SU-DHL-6 (cell line): Measurements from ENCODE around the gene ZNF202.

Experiments used
- H2AFZ ChIP-seq: fragments of 200-600 bp; sonication (generic); 2 replicates; pipeline ENCODE4 v1.6.1; 2014; ENCODE audit warnings: low read depth, mild to moderate bottlenecking, moderate library complexity, mixed read lengths, antibody characterized with exemption, low read length; ENCODE audit not compliant: severe bottlenecking
- H3F3A ChIP-seq: fragments of 200-600 bp; shearing (Covaris generic); 2 replicates; pipeline ENCODE4 v1.6.0; 2016; ENCODE audit warnings: antibody characterized with exemption, mild to moderate bottlenecking; ENCODE audit not compliant: insufficient read depth
- H3K27ac ChIP-seq: fragments of 200-600 bp; sonication (generic); 2 replicates; pipeline ENCODE4 v1.5.1; 2016; ENCODE audit warnings: low read depth, mild to moderate bottlenecking, low read length, moderate library complexity, mixed read lengths
- H3K27me3 ChIP-seq: fragments of 200-600 bp; sonication (generic), shearing (Covaris generic); 2 replicates; pipeline ENCODE4 v1.6.0; 2014; ENCODE audit warnings: mild to moderate bottlenecking, low read length
- H3K36me3 ChIP-seq: fragments of 200-600 bp; sonication (generic); 2 replicates; pipeline ENCODE4 v1.6.1; 2014; ENCODE audit warnings: mild to moderate bottlenecking, low read length, mixed read lengths
- H3K4me2 ChIP-seq: fragments of 300-600, 200-600 bp; shearing (Covaris generic), sonication (generic); 2 replicates; pipeline ENCODE4 v1.6.0; 2014; ENCODE audit warnings: low read length, low read depth, mild to moderate bottlenecking; ENCODE audit not compliant: poor library complexity, severe bottlenecking
- H3K4me3 ChIP-seq: fragments of 200-600 bp; sonication (generic); 2 replicates; pipeline ENCODE4 v1.5.1; 2014; ENCODE audit warnings: antibody characterized with exemption, low read length, mild to moderate bottlenecking, mixed read lengths; ENCODE audit not compliant: insufficient read depth, poor library complexity, severe bottlenecking
- H3K79me2 ChIP-seq: fragments of 200-600 bp; sonication (generic); 2 replicates; pipeline ENCODE4 v1.6.1; 2014; ENCODE audit warnings: mild to moderate bottlenecking, low read length, moderate library complexity; ENCODE audit not compliant: insufficient read depth
- H3K9ac ChIP-seq: fragments of 200-600 bp; sonication (generic); 2 replicates; pipeline ENCODE4 v1.7.0; 2014; ENCODE audit warnings: mild to moderate bottlenecking, low read length
- H3K9me2 ChIP-seq: fragments of 200-600 bp; sonication (generic); replicated peaks from 2 replicates; pipeline ENCODE4 v1.6.1; 2014; ENCODE audit warnings: low read length; ENCODE audit not compliant: insufficient read depth
- H3K9me3 ChIP-seq: fragments of 200-600 bp; sonication (generic); 2 replicates; pipeline ENCODE4 v1.6.1; 2014; ENCODE audit warnings: low read length, mixed read lengths; ENCODE audit not compliant: insufficient read depth
- H4K20me1 ChIP-seq: fragments of 200-600 bp; sonication (generic); 2 replicates; pipeline ENCODE4 v1.6.1; 2014; ENCODE audit warnings: low read depth, mild to moderate bottlenecking, antibody characterized with exemption, low read length, moderate library complexity, mixed read lengths
- EZH2phosphoT487 ChIP-seq: fragments of 200-600 bp; sonication (generic), shearing (Covaris generic); conservative IDR thresholded peaks from 2 replicates; pipeline ENCODE4 v1.6.1; 2018; ENCODE audit warnings: mild to moderate bottlenecking, antibody characterized with exemption, low read length, moderate library complexity, mixed read lengths
- TF ChIP-seq, protein P1 (sequence below): fragments of 200-600 bp; sonication (generic); IDR thresholded peaks from one replicate; pipeline ENCODE4 v1.5.1; 2017; ENCODE audit warnings: antibody characterized with exemption, mild to moderate bottlenecking, low read length, moderate library complexity; ENCODE audit not compliant: insufficient read depth, poor library complexity, severe bottlenecking

The ZNF202 gene

DNA sequence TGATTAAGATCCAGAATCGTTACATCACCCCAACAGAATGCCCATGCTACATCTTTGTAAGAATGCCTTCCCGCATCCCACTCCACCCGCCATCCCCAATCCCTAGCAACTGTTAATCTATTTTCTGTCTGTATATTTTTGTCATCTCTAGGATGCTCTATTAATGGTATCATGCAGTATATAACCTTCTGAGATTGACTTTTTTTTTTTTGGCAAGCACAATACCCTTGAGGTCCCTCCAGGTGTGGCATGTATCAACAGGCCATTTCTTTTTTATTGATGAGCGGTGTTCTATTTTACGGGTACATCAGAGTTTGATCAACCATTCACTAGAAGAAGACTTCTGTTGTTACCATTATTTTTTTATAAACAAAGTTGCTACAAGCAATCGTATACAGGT is 56.9 kb downstream of the ZNF202 start:
- H2AFZ ChIP-seq: no peak overlapping the region
- H3K9ac ChIP-seq: no peak overlapping the region
- no peak for TF ChIP-seq EZH2phosphoT487
- TF ChIP-seq, protein P1, sequence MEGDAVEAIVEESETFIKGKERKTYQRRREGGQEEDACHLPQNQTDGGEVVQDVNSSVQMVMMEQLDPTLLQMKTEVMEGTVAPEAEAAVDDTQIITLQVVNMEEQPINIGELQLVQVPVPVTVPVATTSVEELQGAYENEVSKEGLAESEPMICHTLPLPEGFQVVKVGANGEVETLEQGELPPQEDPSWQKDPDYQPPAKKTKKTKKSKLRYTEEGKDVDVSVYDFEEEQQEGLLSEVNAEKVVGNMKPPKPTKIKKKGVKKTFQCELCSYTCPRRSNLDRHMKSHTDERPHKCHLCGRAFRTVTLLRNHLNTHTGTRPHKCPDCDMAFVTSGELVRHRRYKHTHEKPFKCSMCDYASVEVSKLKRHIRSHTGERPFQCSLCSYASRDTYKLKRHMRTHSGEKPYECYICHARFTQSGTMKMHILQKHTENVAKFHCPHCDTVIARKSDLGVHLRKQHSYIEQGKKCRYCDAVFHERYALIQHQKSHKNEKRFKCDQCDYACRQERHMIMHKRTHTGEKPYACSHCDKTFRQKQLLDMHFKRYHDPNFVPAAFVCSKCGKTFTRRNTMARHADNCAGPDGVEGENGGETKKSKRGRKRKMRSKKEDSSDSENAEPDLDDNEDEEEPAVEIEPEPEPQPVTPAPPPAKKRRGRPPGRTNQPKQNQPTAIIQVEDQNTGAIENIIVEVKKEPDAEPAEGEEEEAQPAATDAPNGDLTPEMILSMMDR: no peak
- H3F3A ChIP-seq: no peaks in the 10 kb centered on the region
- H3K27ac ChIP-seq: no peak overlapping the region
- no peaks in the 10 kb centered on the region for H3K27me3 ChIP-seq
- no peak overlapping the region for H3K4me3 ChIP-seq
- H3K9me2 ChIP-seq: no peaks in the 10 kb centered on the region
- H3K36me3 ChIP-seq: no peaks in the 10 kb centered on the region
- H3K4me2 ChIP-seq: no peak overlapping the region
- H3K79me2 ChIP-seq: no peaks in the 10 kb centered on the region
- no peaks in the 10 kb centered on the region for H3K9me3 ChIP-seq
- no peaks in the 10 kb centered on the region for H4K20me1 ChIP-seq

DNA sequence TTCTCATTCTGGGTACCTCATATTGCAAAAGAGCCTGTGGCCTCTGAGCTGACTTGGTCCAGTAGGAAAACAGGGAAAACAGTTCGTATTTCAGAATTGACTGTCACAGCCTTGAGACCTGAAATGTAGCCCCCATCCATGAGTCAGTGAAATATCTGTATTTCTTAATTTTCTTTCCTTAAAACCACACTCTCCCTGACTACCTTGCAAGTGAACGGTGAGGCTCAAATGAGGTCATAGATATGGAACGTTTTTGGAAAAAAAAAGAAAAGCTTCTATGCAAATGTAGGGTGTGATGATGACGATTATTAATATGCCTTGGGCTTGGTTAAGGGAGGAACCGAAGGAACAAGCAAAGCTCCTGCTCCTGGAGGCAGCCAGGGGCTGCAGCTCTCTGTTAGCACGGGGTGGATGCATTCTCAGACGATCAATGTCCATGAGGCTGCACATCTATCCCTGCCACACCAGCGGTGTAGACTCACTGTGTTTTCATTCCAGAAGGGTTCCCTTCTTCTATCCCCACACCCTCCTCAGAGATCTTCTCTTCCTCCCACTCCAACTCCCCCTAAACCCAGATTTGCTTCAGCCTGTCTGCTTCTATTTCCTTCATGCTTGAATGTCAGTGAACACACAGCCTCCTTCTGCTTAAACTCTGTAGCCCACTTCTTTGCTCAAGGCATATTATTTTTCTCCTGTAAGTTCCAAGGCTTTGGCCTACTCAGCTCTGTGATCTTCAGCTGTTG is 57.9 kb downstream of the ZNF202 start:
- Histone ChIP-seq H3K4me3 (no peak overlapping the region), H3K9me3 (no peaks in the 10 kb centered on the region), H2AFZ (no peak overlapping the region), H3K9ac (no peak overlapping the region), H3K27me3 (no peaks in the 10 kb centered on the region), H3K79me2 (no peaks in the 10 kb centered on the region), H3K27ac (no peak overlapping the region), H3F3A (no peaks in the 10 kb centered on the region), H3K9me2 (no peaks in the 10 kb centered on the region), H3K36me3 (no peaks in the 10 kb centered on the region), H3K4me2 (no peak overlapping the region), H4K20me1 (no peaks in the 10 kb centered on the region)
- TF ChIP-seq EZH2phosphoT487: no peak
- TF ChIP-seq, protein P1: no peak

DNA sequence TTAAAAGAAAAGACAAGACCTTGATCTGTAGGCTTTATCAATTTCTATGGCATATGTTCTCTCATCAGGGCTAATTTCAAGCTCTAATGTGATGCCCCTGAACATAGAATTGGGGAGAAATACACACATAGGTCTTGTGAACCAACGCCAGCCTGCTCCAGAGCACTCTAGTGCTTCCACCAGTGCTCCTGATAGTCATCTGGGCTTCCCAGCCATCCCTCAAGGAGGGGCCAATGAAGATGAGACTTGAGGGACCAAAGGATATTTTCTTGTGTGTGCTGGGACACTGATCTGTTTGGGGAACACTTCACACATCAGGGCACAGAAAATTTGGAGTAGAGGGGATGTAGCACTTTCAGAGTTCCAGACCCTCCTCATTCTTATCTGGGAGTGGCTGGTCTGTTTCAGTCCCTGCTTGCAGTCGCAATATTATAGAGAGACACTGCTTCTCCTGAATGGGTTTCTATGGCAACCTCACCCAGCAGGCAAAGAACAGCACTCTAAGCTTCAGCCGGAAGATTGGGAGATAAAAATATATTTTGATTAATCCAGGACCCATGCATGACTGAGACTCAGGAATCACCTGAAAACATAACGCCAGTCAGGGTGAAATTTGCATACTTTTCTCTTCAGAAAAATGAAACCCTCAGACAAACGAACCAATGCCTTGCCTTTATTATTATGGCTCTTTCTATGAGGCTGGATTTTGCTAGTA is 58.6 kb downstream of the ZNF202 start:
- Histone ChIP-seq H3K27ac (no peak overlapping the region), H3K36me3 (no peaks in the 10 kb centered on the region), H3K79me2 (no peaks in the 10 kb centered on the region), H4K20me1 (no peaks in the 10 kb centered on the region), H3F3A (no peaks in the 10 kb centered on the region), H2AFZ (no peak overlapping the region), H3K9me2 (no peaks in the 10 kb centered on the region), H3K4me2 (no peak overlapping the region), H3K27me3 (no peaks in the 10 kb centered on the region), H3K4me3 (no peak overlapping the region), H3K9me3 (no peaks in the 10 kb centered on the region), H3K9ac (no peak overlapping the region)
- no peak for TF ChIP-seq EZH2phosphoT487
- TF ChIP-seq, protein P1: no peak
